Neural cell (in vitro differentiated cells): Measurements from ENCODE around the gene ZNF334. TPM values are rescaled to one million over a fixed set of nuclear protein-coding genes. Genes with fewer than 3 reads are reported as not detected.

Experiments used
- H2AFZ ChIP-seq: fragments of 200-600, 300-800 bp; sonication (generic), shearing (Covaris generic); 2 replicates; pipeline ENCODE4 v1.6.0; 2014; ENCODE audit warnings: low read depth, mild to moderate bottlenecking, antibody characterized with exemption, low read length, moderate library complexity
- H3F3A ChIP-seq: fragments of 200-600 bp; shearing (Covaris generic); 2 replicates; pipeline ENCODE4 v1.6.1; 2016; ENCODE audit warnings: mild to moderate bottlenecking, moderate library complexity, mixed read lengths, antibody characterized with exemption, low read length; ENCODE audit not compliant: insufficient read depth, poor library complexity, severe bottlenecking
- H3K27ac ChIP-seq: fragments of 200-600, 300-800 bp; sonication (generic), shearing (Covaris generic); 2 replicates; pipeline ENCODE4 v1.5.1; 2014; ENCODE audit warnings: mild to moderate bottlenecking, low read length, moderate library complexity
- H3K27me3 ChIP-seq: fragments of 300-800, 200-600 bp; sonication (generic), shearing (Covaris generic); 2 replicates; pipeline ENCODE4 v1.6.0; 2014; ENCODE audit warnings: mild to moderate bottlenecking, low read depth, low read length, moderate library complexity; ENCODE audit not compliant: insufficient read depth
- H3K36me3 ChIP-seq: fragments of 300-800, 200-600 bp; sonication (generic), shearing (Covaris generic); 2 replicates; pipeline ENCODE4 v1.5.1; 2014; ENCODE audit warnings: mild to moderate bottlenecking, antibody characterized with exemption, low read length, moderate library complexity; ENCODE audit not compliant: insufficient read depth
- H3K4me2 ChIP-seq: fragments of 300-800, 200-600 bp; sonication (generic), shearing (Covaris generic); 2 replicates; pipeline ENCODE4 v1.6.0; 2014; ENCODE audit warnings: mild to moderate bottlenecking, low read length
- H3K4me3 ChIP-seq: fragments of 300-800, 200-600 bp; sonication (generic), shearing (Covaris generic); 2 replicates; pipeline ENCODE4 v1.5.1; 2014; ENCODE audit warnings: mild to moderate bottlenecking, low read length, moderate library complexity
- H3K79me2 ChIP-seq: fragments of 200-600 bp; shearing (Covaris generic); replicated peaks from 2 replicates; pipeline ENCODE4 v1.6.0; 2014; ENCODE audit warnings: mild to moderate bottlenecking, low read length, moderate library complexity; ENCODE audit not compliant: insufficient read depth
- H3K9ac ChIP-seq: fragments of 300-800, 200-600 bp; sonication (generic), shearing (Covaris generic); 2 replicates; pipeline ENCODE4 v1.6.1; 2016; ENCODE audit warnings: mild to moderate bottlenecking, low read length, mixed read lengths
- H3K9me2 ChIP-seq: fragments of 200-600 bp; shearing (Covaris generic); 2 replicates; pipeline ENCODE4 v1.6.1; 2016; ENCODE audit warnings: mild to moderate bottlenecking, low read length, mixed read lengths; ENCODE audit not compliant: insufficient read depth
- H3K9me3 ChIP-seq: fragments of 200-600, 300-800 bp; sonication (generic), shearing (Covaris generic); 2 replicates; pipeline ENCODE4 v1.6.1; 2016; ENCODE audit warnings: mild to moderate bottlenecking, mixed run types, low read length, moderate library complexity, mixed read lengths
- H4K20me1 ChIP-seq: fragments of 200-600 bp; shearing (Covaris generic); 2 replicates; pipeline ENCODE4 v1.6.1; 2016; ENCODE audit warnings: mild to moderate bottlenecking, mixed run types; ENCODE audit not compliant: insufficient read depth
- EP300 ChIP-seq: fragments of 450-650 bp; conservative IDR thresholded peaks from 2 replicates; pipeline ENCODE4 v1.6.1; 2014; ENCODE audit warnings: antibody characterized with exemption, mild to moderate bottlenecking, moderate library complexity; ENCODE audit not compliant: poor library complexity, severe bottlenecking
- EZH2 ChIP-seq: fragments of 200-600, 300-800 bp; shearing (Covaris generic), sonication (generic); IDR thresholded peaks from 2 replicates; pipeline ENCODE4 v1.6.1; 2014; ENCODE audit warnings: antibody characterized with exemption, low read length, borderline replicate concordance, mild to moderate bottlenecking; ENCODE audit not compliant: insufficient read depth, poor library complexity, severe bottlenecking
- MXI1 ChIP-seq: fragments of 450-650 bp; conservative IDR thresholded peaks from 2 replicates; pipeline ENCODE4 v1.6.1; 2014; ENCODE audit warnings: antibody characterized with exemption, mild to moderate bottlenecking; ENCODE audit not compliant: poor library complexity, severe bottlenecking
- POLR2AphosphoS5 ChIP-seq: IDR thresholded peaks from 2 replicates; pipeline ENCODE4 v1.6.1; 2012
- RAD21 ChIP-seq: fragments of 450-650 bp; conservative IDR thresholded peaks from 2 replicates; pipeline ENCODE4 v1.6.1; 2014; ENCODE audit warnings: antibody characterized with exemption, mild to moderate bottlenecking, moderate library complexity
- REST ChIP-seq: IDR thresholded peaks from 2 replicates; pipeline ENCODE4 v1.6.1; 2012; ENCODE audit warnings: borderline replicate concordance
- SMC3 ChIP-seq: fragments of 450-650 bp; conservative IDR thresholded peaks from 2 replicates; pipeline ENCODE4 v1.6.1; 2014; ENCODE audit warnings: antibody characterized with exemption, mild to moderate bottlenecking, moderate library complexity; ENCODE audit not compliant: poor library complexity
- TAF1 ChIP-seq: IDR thresholded peaks from 2 replicates; pipeline ENCODE4 v1.6.1; 2012; ENCODE audit warnings: low read depth
- polyA plus RNA-seq: library from polyadenylated mRNA; depleted of rRNA; stranded (reverse); fragments of >200 nt; gene quantifications from 2 replicates; pipeline ENCODE4 v1.2.3, GENCODE V29; 2014
- TF ChIP-seq, protein P1 (sequence below): fragments of 450-650 bp; IDR thresholded peaks from 2 replicates; pipeline ENCODE4 v1.5.1; 2014; ENCODE audit warnings: antibody characterized with exemption, mild to moderate bottlenecking, moderate library complexity; ENCODE audit not compliant: poor library complexity, severe bottlenecking

Gene ZNF334
- polyA plus RNA-seq, 1 donor from 2014 or later: 41.5 TPM

- TF ChIP-seq TAF1: no peak
- TF ChIP-seq, protein P1, sequence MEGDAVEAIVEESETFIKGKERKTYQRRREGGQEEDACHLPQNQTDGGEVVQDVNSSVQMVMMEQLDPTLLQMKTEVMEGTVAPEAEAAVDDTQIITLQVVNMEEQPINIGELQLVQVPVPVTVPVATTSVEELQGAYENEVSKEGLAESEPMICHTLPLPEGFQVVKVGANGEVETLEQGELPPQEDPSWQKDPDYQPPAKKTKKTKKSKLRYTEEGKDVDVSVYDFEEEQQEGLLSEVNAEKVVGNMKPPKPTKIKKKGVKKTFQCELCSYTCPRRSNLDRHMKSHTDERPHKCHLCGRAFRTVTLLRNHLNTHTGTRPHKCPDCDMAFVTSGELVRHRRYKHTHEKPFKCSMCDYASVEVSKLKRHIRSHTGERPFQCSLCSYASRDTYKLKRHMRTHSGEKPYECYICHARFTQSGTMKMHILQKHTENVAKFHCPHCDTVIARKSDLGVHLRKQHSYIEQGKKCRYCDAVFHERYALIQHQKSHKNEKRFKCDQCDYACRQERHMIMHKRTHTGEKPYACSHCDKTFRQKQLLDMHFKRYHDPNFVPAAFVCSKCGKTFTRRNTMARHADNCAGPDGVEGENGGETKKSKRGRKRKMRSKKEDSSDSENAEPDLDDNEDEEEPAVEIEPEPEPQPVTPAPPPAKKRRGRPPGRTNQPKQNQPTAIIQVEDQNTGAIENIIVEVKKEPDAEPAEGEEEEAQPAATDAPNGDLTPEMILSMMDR: no peak
- TF ChIP-seq EP300: no peak
- TF ChIP-seq EZH2: no peak
- TF ChIP-seq REST: no peak
- no peak for TF ChIP-seq RAD21
- Histone ChIP-seq H3F3A (no peaks in the 10 kb centered on the region), H3K4me2 (no peak overlapping the region), H3K9ac (no peak overlapping the region), H3K79me2 (no peaks in the 10 kb centered on the region), H3K36me3 (no peaks in the 10 kb centered on the region), H3K4me3 (no peak overlapping the region), H4K20me1 (no peaks in the 10 kb centered on the region), H3K9me3 (no peaks in the 10 kb centered on the region), H3K9me2 (no peaks in the 10 kb centered on the region), H3K27ac (no peak overlapping the region), H2AFZ (no peak overlapping the region), H3K27me3 (no peaks in the 10 kb centered on the region)
Measured at GRCh38 chr20:46464451-46464850, 48.9 kb downstream of the ZNF334 start.

DNA sequence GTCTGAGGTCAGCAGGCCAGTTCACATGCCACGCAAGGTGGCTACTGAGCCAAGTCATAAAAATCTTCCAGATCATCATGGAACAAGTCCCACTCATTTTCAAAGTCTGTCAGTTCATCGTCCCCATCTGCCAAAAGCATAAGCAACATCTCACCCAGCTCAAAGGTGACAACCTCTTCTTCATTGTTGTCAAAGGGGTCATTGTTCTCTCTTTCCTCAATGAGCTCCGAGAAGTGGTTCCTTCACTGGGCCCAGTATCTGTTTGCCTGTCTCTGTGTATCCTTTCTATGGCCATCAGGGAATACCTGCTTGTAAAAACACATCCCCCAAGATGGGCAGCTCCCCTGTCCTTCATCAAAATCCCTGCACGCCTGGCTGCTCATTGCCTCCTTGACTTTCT lies 49.5 kb downstream of the ZNF334 start:
- Histone ChIP-seq H3K4me2 (no peak overlapping the region), H3K4me3 (no peak overlapping the region), H3K36me3 (no peaks in the 10 kb centered on the region), H3F3A (no peaks in the 10 kb centered on the region), H3K9me3 (no peaks in the 10 kb centered on the region), H2AFZ (no peak overlapping the region), H3K9ac (no peak overlapping the region), H3K79me2 (no peaks in the 10 kb centered on the region), H3K9me2 (no peaks in the 10 kb centered on the region), H3K27me3 (no peaks in the 10 kb centered on the region), H4K20me1 (no peaks in the 10 kb centered on the region), H3K27ac (no peak overlapping the region)
- TF ChIP-seq MXI1 (no peak), POLR2AphosphoS5 (no peak), EZH2 (no peak), RAD21 (no peak), TAF1 (no peak), REST (no peak), EP300 (no peak), SMC3 (no peak)
- TF ChIP-seq, protein P1: no peak
